Glomerular endothelial cell (primary cell): ENCODE results near the gene CHKA. TPM values are rescaled to one million over a fixed set of nuclear protein-coding genes. Genes with fewer than 3 reads are reported as not detected.

Experiments used
- DNase-seq: peaks from one replicate; pipeline ENCODE4 v3.0.0-alpha.2; 2011; ENCODE audit warnings: low read depth, low spot score; ENCODE audit errors: extremely low read depth
- total RNA-seq: library from RNA; depleted of rRNA; stranded (reverse); fragments of >200 nt; gene quantifications from 2 replicates; pipeline ENCODE4 v1.2.3, GENCODE V29; 2015

CHKA gene
- total RNA-seq, 1 donor from 2014 or later, result 45.6 TPM

GRCh38 chr11:68004551-68005335 lies 116.4 kb downstream of the CHKA start:
- DNase-seq, result no peak

GRCh38 chr11:68003846-68004550 lies 117.2 kb downstream of the CHKA start, which contains the start of gene UNC93B1:
Gene UNC93B1, minus strand, starts transcription at chr11:68004097. Its CDS starts 54 bp downstream, at chr11:68004043.
- no peak for DNase-seq

GRCh38 chr11:68002938-68003845 lies 118.0 kb downstream of the CHKA start:
- no peak for DNase-seq

Other genes starting within 250 kb of the CHKA start
- 20.0 and 30.4 TPM in 2 replicates for gene UNC93B1, start 117.3 kb downstream of the CHKA start, total RNA-seq
- gene ALDH3B1, start 111.1 kb downstream of the CHKA start, total RNA-seq, result 2.2 and 2.9 TPM in 2 replicates
- gene NDUFS8, start 90.7 kb downstream of the CHKA start, total RNA-seq, result 197 and 240 TPM in 2 replicates
- gene TCIRG1, start 82.4 kb downstream of the CHKA start, total RNA-seq, result 118 and 168 TPM in 2 replicates
- 16.9 and 27.9 TPM in 2 replicates for gene KMT5B, start 91.9 kb upstream of the CHKA start, total RNA-seq
- 27.2 and 34.8 TPM in 2 replicates for gene C11orf24, start 150.6 kb upstream of the CHKA start, total RNA-seq
- gene LRP5, start 191.2 kb upstream of the CHKA start, total RNA-seq, result 39.3 and 72.2 TPM in 2 replicates